ENCODE results near the gene PAK2. TPM values are rescaled to one million over a fixed set of nuclear protein-coding genes. Genes with fewer than 3 reads are reported as not detected.

The PAK2 gene
- polyA plus RNA-seq, 1 of the 3 experiments (the other 2 are of a cell fraction) = 27.9 TPM

- Histone ChIP-seq H3K27me3 (ENCODE audit: insufficient read depth) (no peaks in the 10 kb centered on the region), H3K4me1 (ENCODE audit: control insufficient read depth in 1 of 2, insufficient read depth in 2 of 2, low read depth in 1 of 2, low read length in 1 of 2) (peaks cover 0 to 3% of the 10 kb centered on the region in 2 experiments; a peak in 1 of 4 replicates), H3K9ac (no peak overlapping the region), H4K20me1 (ENCODE audit: insufficient read depth) (no peaks in the 10 kb centered on the region), H3K4me2 (no peak overlapping the region), H3K79me2 (ENCODE audit: insufficient read depth) (0 out of 2 replicates have a peak, but pooled peaks cover 5% of the 10 kb centered on the region), H3K36me3 (replicated peaks in 1 of 2; ENCODE audit: control insufficient read depth in 1 of 2, insufficient read depth in 2 of 2, low read length in 1 of 2) (no peaks in the 10 kb centered on the region), H3K9me3 (no peaks in the 10 kb centered on the region), H3K9me2 (no peaks in the 10 kb centered on the region), H3K4me3 (ENCODE audit: low read depth in 2 of 2, low read length in 1 of 2) (no peak overlapping the region), H3F3A (replicated peaks; ENCODE audit: insufficient read depth) (peaks cover 10% of the 10 kb centered on the region), H2AFZ (ENCODE audit: low read depth) (no peak overlapping the region), H3K27ac (ENCODE audit: low read depth in 2 of 2, low read length in 1 of 2) (no peak overlapping the region)
- ChIA-PET POLR2A (no interaction called here), CTCF (interaction anchor here (0.6 to 2.3 kb wide), 3 partner anchors 22 to 546 kb away, joined by 3 to 11 read pairs (median 4); no protein-coding TSS in a partner anchor)
- TF ChIP-seq MAX (IDR thresholded peaks at IDR 0.05; ENCODE audit: low read depth) = no peak
- TF ChIP-seq, protein P1, sequence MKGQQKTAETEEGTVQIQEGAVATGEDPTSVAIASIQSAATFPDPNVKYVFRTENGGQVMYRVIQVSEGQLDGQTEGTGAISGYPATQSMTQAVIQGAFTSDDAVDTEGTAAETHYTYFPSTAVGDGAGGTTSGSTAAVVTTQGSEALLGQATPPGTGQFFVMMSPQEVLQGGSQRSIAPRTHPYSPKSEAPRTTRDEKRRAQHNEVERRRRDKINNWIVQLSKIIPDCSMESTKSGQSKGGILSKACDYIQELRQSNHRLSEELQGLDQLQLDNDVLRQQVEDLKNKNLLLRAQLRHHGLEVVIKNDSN (IDR thresholded peaks at IDR 0.05; ENCODE audit: borderline replicate concordance, low read depth) = no peak
- no peak for TF ChIP-seq CHD2 (IDR thresholded peaks at IDR 0.05; ENCODE audit: low read length, partially characterized antibody)
- TF ChIP-seq FOSL2 (IDR thresholded peaks at IDR 0.05; ENCODE audit: borderline replicate concordance, low read depth) = no peak
- no peak for TF ChIP-seq RXRA (IDR thresholded peaks at IDR 0.05; ENCODE audit: borderline replicate concordance, low read depth)
- TF ChIP-seq, protein P2, sequence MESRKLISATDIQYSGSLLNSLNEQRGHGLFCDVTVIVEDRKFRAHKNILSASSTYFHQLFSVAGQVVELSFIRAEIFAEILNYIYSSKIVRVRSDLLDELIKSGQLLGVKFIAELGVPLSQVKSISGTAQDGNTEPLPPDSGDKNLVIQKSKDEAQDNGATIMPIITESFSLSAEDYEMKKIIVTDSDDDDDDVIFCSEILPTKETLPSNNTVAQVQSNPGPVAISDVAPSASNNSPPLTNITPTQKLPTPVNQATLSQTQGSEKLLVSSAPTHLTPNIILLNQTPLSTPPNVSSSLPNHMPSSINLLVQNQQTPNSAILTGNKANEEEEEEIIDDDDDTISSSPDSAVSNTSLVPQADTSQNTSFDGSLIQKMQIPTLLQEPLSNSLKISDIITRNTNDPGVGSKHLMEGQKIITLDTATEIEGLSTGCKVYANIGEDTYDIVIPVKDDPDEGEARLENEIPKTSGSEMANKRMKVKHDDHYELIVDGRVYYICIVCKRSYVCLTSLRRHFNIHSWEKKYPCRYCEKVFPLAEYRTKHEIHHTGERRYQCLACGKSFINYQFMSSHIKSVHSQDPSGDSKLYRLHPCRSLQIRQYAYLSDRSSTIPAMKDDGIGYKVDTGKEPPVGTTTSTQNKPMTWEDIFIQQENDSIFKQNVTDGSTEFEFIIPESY (IDR thresholded peaks at IDR 0.05; ENCODE audit: borderline replicate concordance, low read depth) = no peak
- TF ChIP-seq MXI1 (IDR thresholded peaks at IDR 0.05; ENCODE audit: low read depth, low read length) = no peak
- TF ChIP-seq, protein P3, sequence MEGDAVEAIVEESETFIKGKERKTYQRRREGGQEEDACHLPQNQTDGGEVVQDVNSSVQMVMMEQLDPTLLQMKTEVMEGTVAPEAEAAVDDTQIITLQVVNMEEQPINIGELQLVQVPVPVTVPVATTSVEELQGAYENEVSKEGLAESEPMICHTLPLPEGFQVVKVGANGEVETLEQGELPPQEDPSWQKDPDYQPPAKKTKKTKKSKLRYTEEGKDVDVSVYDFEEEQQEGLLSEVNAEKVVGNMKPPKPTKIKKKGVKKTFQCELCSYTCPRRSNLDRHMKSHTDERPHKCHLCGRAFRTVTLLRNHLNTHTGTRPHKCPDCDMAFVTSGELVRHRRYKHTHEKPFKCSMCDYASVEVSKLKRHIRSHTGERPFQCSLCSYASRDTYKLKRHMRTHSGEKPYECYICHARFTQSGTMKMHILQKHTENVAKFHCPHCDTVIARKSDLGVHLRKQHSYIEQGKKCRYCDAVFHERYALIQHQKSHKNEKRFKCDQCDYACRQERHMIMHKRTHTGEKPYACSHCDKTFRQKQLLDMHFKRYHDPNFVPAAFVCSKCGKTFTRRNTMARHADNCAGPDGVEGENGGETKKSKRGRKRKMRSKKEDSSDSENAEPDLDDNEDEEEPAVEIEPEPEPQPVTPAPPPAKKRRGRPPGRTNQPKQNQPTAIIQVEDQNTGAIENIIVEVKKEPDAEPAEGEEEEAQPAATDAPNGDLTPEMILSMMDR (IDR thresholded peaks at IDR 0.05) = no peak
- TF ChIP-seq NRF1 (IDR thresholded peaks at IDR 0.05; ENCODE audit: low read depth, low read length) = no peak
- TF ChIP-seq YY1 (IDR thresholded peaks at IDR 0.05; ENCODE audit: low read depth) = no peak
- TF ChIP-seq MEF2A (IDR thresholded peaks at IDR 0.05; ENCODE audit: borderline replicate concordance, low read depth) = no peak
- no peak for TF ChIP-seq SMC3 (IDR thresholded peaks at IDR 0.05; ENCODE audit: low read depth, low read length)
- DNase-seq = no peak
- 96% methylated on average over 4 of the region's 4 CpGs for WGBS (ENCODE audit: low lambda C conversion rate)
Observed at GRCh38 chr3:196706731-196707130, 32.9 kb upstream of the PAK2 start.

- no peaks in the 10 kb centered on the region for H3K9me2 ChIP-seq
- H3K36me3 ChIP-seq (replicated peaks in 1 of 2; ENCODE audit: control insufficient read depth in 1 of 2, insufficient read depth in 2 of 2, low read length in 1 of 2) = no peaks in the 10 kb centered on the region
- no peak overlapping the region for H3K4me2 ChIP-seq
- H3K9ac ChIP-seq = no peak overlapping the region
- ChIA-PET POLR2A (no interaction called here), CTCF (interaction anchor here (1.1 to 2.3 kb wide), 3 partner anchors 23 to 235 kb away, joined by 3 to 11 read pairs (median 4); partner anchors contain the start of gene NCBP2)
- no peaks in the 10 kb centered on the region for H3K9me3 ChIP-seq
- H3K79me2 ChIP-seq (ENCODE audit: insufficient read depth) = 0 out of 2 replicates have a peak, but pooled peaks cover 5% of the 10 kb centered on the region
- H3K4me3 ChIP-seq (ENCODE audit: low read depth in 2 of 2, low read length in 1 of 2) = no peak overlapping the region
- H3K27ac ChIP-seq (ENCODE audit: low read depth in 2 of 2, low read length in 1 of 2) = no peak overlapping the region
- WGBS (ENCODE audit: low lambda C conversion rate) = 97% methylated on average over 8 of the region's 8 CpGs
- no peak overlapping the region for H2AFZ ChIP-seq (ENCODE audit: low read depth)
- H4K20me1 ChIP-seq (ENCODE audit: insufficient read depth) = no peaks in the 10 kb centered on the region
- H3K4me1 ChIP-seq (ENCODE audit: control insufficient read depth in 1 of 2, insufficient read depth in 2 of 2, low read depth in 1 of 2, low read length in 1 of 2) = peaks cover 0 to 3% of the 10 kb centered on the region in 2 experiments; a peak in 1 of 4 replicates
- H3F3A ChIP-seq (replicated peaks; ENCODE audit: insufficient read depth) = peaks cover 11% of the 10 kb centered on the region
- no peaks in the 10 kb centered on the region for H3K27me3 ChIP-seq (ENCODE audit: insufficient read depth)
- no peak for TF ChIP-seq POLR2AphosphoS5 (IDR thresholded peaks at IDR 0.05; ENCODE audit: low read depth, low read length)
- no peak for TF ChIP-seq SIN3A (IDR thresholded peaks at IDR 0.05; ENCODE audit: borderline replicate concordance, low read depth, low read length)
- no peak for DNase-seq
Observed at GRCh38 chr3:196707566-196707965, 32.1 kb upstream of the PAK2 start.
